HG03175 (cell line): Measurements from ENCODE around the gene CRYBA1.
"Not testable (repeated sequence)": the region's sequence is repeated elsewhere in the genome, so short reads cannot be mapped to it uniquely, and the experiment has no call there.

ENCODE experiments used
- ATAC-seq: cut with Tn5 transposase; IDR thresholded peaks from one replicate; pipeline ENCODE4 v1.9.1; 2021; ENCODE audit warnings: mild to moderate bottlenecking, moderate library complexity; ENCODE audit not compliant: unreplicated experiment

CRYBA1 gene

DNA sequence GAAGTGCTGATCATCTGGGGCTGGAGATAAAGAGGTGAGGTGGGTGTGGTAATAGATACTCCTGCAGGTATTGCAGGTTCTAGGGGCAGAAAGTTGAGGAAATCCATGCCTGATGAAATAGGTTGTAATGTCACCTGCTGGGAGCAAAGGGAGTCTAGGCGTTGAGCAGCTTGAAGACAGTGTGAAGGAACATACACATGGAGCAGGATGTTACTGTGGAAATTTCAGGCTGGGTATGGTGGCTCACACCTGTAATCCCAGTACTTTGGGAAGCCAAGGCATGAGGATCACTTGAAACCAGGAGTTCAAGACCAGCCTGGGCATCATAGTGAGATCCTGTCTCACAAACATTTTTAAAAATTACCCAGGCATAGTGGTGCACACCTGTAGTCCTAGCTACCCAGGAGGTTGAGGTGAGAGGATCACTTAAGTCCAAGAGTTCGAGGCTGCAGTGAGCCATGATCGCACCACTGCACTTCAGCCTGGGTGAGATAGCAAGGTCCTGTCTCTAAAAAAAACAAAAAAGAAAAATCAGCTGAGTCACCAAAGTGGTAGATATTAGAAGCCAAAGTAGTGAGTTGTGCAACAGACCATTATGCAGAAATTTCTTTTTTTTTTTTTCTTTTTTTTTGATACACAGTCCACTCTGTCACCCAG is 9.1 kb upstream of the CRYBA1 start:
- ATAC-seq: no peak

DNA sequence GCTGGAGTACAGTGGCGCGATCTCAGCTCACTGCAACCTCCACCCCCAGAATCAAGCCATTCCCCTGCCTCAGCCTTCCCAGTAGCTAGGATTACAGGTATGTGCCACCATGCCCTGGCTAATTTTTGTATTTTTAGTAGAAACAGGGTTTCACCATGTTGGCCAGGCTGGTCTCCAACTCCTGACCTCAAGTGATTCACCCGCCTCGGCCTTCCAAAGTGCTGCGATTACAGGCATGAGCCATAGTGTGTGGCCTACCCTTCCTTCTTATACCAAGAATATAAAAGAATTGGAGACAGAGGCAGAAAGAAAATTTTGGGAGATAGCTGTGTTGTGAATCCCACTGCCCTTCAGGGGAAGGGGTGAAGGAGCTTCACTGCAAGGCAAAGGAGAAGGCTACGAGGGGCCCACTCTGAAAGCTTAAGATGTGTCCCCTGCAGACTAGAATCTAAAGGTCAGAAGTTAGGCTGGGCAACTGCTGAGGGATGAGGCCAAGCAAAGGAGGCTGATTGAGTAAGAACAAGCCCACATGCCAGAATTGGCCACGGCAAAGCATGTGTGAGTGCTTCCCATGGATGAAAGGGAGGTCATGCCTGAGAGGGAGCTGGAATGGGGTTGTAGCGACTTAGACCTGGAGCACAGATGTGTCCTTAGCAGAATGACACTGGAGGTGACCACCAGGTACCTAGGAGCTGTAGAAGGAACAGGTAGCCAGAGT is 8.4 kb upstream of the CRYBA1 start:
- ATAC-seq: no peak

DNA sequence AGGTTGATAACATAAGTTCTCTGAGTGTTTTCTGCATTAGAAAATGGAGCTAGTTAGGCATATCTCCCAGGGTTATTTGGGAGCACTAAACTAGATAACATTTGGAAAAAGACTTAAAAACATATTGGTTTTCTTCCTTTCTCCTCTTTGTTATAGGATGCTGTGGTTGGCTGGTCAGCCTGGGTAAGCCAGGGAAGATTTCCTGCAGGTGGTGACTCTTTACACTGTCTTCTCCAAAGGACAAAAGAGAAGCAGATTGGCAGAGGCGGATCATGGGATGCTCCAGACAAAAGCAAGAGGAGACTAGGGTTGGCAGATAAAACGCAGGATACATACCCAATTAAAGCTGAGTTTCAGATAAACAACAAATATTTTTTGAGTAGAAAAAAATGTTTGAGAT is 6.2 kb upstream of the CRYBA1 start:
- no peak for ATAC-seq

DNA sequence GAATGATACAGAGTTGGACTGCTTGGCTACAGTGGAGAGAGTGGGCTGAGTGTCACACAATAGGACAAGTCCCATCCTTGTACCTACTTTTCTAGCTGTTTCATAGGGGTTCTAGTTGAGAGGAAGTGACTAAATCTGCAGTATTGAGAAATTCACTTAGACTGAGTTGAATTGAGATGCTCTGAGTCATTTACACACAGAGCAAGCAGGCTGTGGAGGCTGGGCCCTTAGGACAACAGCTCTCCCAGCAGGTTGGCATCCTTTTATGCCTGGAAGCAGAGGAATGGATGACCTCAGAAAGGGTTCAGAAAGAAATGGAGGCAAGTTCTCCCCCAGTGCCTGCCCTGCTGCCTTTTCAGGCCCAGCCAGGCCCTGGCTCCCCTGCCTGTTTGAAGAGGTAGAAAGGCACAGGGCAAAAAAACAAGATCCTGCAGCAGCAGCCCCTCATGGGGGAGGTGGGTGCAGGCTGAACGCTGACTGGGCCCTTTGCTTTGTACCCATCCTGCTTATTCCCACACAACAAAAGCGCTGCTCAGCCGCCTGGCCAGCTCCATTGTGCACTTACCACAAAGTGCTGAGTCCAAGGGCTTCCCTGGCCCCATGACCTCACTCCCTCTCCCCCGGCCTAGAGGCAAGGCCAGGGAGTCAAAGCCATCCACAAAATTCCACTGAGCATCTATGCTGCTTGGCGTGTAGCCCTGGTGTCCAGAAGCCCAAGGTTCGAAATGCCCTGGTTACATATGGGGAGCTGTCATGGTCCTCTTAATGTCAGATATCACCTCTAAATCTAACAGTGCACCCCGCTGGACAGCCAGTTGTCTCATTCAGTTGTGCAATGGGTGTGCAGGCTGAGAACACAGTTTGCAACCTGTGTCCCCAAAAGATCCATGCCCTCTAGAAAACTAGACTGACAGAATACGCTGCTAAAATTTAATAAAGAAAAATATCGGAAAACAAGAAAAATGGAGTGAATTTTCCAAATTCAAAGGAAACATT is 5.4 kb upstream of the CRYBA1 start:
- no peak for ATAC-seq

DNA sequence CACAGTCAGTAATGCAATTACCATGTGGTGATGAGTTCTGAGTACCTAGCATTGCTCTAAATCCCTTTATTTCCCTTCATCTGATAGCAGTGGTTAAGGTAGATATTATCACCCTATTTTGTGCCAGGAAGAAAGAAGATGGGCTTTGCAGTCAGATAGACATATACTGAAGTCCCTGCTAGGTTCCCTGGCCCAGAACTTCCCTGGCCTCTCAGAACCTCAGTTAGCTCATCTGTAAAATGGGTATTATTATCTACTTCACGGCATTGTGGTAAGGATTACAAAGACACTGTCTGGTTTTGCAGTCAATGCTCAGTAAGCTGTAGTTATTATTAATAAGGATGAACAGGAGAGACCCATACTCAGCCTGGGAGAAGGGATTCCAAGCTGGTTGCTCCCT is 4.6 kb upstream of the CRYBA1 start:
- ATAC-seq: no peak

DNA sequence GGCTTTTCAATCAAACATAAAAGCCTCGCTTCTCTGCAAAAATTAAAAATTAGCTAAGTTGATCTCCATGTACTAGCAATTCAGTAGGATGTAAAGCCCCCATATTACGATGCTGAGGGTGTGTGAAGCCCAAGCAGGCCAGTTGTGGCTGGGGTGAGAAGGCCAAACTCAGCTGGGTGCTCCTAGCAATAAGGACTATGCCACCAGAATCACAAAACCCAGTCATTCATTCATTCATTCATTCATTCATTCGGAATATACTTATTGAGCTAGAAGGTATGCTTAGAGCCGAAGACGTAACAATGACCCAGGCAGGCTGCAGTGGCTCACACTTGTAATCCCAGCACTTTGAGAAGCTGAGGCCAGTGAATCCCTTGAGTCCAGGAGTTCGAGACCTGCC is 3.9 kb upstream of the CRYBA1 start:
- ATAC-seq: no peak

DNA sequence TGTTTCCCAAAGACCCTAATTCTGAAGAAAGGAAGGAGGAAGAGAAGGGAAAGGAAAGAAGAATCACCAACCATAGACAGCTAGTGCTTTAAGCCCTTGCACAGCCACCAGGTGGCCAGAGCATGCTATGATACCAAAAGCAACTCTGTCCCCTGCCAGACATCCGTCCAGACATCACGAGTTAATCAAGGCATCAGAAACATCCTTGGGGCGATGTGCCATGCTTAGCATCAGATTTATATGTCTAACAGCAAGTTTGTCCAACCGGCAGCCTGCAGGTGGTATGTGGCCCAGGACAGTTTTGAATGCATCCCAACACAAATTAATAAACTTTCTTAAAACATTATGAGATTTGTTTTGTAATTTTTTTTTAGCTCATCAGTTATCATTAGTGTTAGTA is 2.9 kb upstream of the CRYBA1 start:
- ATAC-seq: no peak

DNA sequence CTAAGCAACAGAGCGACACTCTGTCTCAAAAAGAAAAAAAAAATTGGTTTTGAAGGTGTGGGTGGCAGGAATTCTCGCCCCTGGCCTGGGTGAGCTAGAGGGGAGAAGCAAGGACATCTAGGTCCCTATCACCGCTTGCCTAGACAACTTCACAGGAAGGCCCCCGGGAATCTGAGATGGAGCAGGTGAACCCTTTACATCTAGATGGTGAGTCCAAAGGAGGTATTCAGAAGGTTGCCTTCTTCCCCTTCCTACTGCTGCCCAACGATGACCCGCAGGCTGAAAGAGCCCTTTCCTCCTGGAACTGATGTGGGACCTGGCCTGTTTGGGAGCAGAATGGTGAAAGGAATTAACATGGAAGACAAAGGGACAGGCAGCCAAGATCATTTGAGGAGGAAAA is 1.3 kb upstream of the CRYBA1 start:
- no peak for ATAC-seq

DNA sequence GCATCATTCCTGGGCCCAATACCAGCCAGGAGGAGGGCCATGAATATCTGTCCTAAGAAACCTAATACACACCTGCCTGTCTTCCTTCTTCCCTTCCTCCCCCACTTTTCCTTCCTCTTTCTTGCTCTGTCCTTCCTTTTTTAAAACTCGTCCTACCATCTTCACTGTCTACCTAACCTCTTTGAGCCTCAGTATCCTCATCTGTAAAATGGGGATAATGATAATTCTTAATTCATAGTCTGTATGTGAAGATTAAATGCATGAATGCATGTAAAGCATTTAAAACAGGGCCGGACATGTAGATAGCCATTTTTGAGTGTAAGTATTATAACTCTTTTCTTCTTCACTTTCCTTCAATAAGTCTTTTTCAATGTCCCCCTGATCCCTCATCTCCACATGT is 560 bp downstream of the CRYBA1 start:
- ATAC-seq: no peak

DNA sequence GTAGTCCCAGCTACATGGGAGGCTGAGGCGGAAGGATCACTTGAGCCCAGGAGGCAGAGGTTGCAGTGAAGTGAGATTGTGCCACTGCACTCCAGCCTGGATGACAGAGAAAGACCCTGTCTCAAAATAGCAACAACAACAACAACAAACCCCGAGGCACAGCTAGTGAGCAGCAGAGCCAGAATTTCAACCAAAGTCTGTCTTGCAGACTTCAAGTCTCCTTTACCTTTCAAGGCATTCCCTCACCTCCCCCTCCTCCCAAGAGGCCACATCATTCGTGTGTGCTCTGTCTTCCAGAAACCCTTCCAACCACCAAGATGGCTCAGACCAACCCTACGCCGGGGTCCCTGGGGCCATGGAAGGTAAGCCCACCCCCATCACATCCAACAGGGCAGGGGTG is 2.2 kb downstream of the CRYBA1 start:
- ATAC-seq: no peak

DNA sequence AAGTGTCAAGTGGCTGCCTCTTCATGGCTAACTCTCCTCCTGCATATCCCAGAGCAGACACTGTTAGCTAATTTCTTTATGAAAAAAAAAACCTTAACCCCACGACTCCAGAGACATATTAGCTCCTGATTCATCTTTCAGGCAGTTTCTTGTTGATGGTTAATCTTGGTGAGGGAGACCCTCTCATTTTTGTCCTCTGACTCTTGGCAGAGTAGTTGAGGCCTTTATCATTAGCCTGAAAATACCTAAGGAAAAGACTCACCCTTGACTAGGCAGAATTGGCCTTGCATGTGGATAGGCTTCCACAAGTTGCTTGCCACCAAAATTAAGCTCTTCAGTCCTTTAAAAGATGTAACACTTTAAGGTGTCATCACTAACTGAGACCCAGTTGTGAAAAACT is 4.0 kb downstream of the CRYBA1 start:
- no peak for ATAC-seq

DNA sequence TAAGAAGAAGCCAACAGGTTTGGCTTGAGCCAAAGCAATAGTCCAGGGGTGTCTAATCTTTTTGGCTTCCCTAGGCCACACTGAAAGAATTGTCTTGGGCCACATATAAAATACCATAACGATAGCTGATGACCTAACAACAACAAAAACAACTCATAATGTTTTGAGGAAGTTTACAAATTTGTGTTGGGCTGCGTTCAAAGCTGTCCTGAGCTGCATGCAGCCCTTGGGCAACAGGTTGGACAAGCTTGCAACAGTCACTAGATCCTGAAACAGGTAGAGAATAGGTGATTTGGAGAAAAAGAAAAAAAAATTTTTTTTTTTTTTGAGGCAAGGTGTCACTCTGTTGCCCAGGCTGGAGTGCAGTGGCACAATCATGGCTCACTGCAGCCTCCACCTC is 4.5 kb downstream of the CRYBA1 start:
- ATAC-seq: no peak

DNA sequence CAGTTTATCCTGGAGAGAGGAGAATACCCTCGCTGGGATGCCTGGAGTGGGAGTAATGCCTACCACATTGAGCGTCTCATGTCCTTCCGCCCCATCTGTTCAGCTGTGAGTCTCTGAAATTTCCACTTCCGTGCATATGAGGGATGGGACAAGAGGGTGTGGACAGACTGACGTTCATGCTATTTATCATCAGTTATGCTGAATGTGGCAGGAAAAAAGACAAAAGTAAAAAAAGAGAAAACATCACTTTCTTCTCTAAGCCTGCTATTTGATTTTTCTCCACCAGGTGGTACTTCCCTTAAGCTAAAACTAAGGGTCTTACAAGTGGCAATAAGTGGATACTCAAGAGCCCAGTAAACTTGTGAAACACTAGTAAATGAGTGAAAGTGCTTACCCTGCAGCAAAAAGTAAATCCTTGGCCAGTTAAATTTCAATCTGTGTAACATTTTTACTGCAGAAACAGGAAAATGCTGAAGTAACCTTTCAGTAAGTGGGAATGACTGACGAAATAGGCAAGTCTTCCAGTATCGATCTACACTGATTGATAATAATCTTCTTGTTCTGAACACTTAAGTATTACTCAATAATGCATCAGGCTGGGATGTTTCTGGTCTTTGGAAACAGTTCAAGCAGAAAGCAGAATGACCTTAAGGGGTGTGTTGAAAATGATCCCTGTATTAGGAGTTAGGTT is 5.6 kb downstream of the CRYBA1 start:
- ATAC-seq: no peak

DNA sequence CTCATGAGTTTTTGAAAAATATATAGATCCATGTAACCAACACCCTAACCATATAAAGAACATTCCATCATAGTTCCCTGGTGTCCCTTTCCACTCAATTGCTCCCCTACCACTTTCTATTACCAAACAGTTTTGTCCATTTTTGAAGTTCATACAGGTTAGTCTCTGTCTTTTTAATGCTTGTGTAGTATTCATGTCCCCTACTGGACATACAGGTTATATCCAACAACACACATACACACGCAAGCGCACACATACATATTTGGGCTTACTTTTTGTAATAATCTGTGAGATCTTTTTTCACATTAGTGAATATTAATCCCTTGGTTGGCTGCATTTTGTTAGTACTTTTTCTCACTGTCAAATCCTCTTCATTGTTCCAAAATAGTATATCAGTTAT is 6.4 kb downstream of the CRYBA1 start:
- no peak for ATAC-seq

DNA sequence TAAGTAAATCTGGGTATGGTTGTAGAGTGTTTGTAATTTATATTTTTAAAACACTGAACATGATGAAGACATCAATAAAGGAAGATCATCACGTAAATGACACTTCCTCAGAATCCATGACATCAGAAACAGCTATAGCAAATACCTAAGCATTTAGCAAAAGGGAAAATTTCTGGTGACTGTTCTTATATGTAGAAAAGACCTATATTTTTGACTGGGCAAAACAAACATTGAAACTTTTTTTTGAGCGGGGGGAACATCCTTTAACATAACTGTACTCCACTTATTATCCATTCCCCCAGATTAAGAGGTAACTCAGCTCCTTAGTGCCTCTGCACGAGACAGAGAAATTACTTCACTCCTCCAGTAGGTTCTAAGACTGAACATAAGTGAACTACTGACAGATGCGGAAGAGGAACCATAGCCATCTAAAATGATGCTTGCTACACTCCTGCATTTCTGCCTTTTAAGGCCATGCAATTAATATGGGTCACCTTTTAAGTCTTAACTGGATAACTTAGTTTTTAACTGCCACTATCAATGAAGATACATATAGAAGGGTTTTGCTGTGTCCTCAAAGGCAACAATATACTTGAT is 9.4 kb downstream of the CRYBA1 start:
- ATAC-seq: no peak

DNA sequence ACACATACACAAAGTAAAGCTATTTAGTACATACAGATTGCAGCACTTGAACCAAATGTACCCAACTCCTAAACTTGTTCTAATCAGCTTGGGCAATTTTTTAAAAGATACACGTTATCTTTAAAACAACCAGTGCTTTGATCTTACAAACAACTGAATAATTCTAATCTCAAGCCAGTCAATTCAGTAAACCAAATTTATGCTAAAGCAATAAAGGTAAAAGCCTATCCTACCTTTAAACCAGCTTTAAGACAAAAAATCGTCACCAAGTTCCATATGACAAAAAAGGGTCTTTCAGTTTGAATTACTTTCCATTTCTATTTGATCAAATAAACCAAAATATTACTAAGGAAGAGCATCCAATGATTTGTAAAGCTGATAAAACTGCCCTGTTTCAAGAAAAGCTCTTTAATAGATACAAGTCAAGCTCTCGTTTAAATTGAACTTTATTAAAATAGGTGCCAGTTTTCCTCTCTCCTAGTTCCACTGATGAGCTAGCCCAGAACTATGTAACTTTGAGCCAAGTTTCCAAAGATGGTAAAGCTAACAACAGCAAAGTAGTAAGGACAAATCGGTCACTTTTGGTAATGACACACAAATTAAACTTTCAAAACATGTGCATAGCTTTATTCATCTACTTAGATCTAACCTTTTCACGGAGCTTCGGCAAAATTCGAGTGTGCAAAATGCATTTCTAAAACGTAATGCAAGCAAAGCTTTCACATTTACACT is 10.2 kb downstream of the CRYBA1 start:
- ATAC-seq: no peak

DNA sequence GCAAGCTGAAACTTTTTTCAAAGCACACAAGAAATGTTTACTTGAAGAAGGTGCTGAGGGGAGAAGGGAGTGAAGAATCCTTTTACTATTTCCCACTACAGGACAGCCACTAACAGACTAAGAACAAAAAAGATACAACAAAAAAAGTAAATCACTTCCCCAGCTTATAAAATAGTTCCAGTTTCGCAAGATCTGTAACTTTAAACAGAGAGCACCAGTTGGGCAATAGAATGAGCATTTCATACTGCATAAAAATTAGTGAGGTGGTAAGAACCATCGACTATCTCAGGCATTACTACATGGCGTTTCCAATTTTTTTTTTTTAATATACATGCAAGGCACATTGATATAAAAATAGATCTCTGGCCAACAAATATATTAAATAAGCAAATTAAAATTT is 11.1 kb downstream of the CRYBA1 start:
- no peak for ATAC-seq

DNA sequence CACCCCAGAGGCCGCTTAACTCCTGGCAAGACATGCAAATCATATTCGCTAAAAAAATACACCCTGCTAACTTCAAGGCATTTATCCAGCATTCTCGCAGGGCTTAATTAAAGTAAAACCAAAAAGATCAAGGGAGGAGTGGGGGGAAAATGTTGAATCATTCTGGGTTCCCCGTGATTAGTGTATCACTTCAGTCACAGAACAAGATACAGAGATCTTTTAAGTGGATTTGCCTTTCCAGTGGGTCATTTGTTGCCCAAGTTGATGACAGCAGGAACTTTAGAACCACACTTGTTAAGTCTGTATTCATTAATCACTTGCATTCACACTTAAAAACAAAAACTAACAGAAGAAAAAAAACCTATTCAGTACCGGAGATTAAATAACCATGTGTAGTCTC is 17.3 kb downstream of the CRYBA1 start:
- no peak for ATAC-seq

DNA sequence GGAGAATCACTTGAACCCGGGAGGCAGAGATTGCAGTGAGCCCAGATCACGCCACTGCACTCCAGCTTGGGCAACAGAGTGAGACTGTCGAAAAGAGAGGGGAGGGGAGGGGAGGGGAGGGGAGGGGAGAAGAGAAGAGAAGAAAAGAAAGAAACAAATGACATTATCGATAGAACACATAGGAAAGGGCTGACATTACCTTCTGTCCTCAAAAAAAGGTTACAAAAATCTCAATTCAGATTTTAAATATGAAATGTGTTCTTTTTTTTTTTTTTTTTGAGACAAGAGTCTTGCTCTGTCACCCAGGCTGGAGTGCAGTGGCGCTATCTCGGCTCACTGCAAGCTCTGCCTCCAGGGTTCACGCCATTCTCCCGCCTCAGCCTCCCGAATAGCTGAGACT is 25.3 kb downstream of the CRYBA1 start:
- not testable (repeated sequence) for ATAC-seq

DNA sequence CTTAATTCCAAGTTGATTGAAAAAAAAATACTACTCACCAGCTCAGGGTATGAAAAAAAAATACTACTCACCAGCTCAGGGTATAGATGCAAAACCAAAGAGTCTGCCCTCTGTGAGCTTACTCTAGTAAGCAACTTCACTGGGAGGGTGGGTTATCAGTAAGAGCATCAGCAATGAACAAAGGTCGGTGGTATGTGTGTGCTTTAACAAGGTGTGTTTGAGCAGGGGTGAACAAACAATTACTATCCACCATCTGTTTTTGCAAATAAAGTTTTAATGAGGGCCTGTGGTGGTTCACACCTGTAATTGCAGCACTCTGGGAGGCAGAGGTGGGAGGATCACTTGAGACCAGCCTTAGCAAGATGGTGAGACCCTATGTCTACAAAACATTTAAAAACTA is 27.3 kb downstream of the CRYBA1 start:
- no peak for ATAC-seq
